Naive thymus-derived CD4-positive, alpha-beta T cell (primary cell): ENCODE data around the gene DNAAF2. TPM values are rescaled to one million over a fixed set of nuclear protein-coding genes. Genes with fewer than 3 reads are reported as not detected.

ENCODE experiments used
- ATAC-seq: fragments of 150-1000 bp; cut with Tn5 transposase; 2 replicates; pipeline ENCODE4 v1.10.0; 2021; ENCODE audit warnings: mild to moderate bottlenecking, moderate library complexity
- CTCF ChIA-PET: fragments of 350-600 bp; sonication (Branson Sonifier 250); formaldehyde crosslinking; loops from one replicate; lab custom pipeline; 2021; ENCODE audit warnings: antibody characterized with exemption; lab: Charles Lee
- POLR2A ChIA-PET: fragments of 350-600 bp; sonication (Branson Sonifier 250); formaldehyde crosslinking; loops from one replicate; lab custom pipeline; 2021; ENCODE audit warnings: antibody characterized with exemption, inconsistent platforms; lab: Charles Lee
- DNase-seq, 9 donors: peaks; one replicate each; pipeline versions ENCODE4 v3.0.0 to v3.0.0-alpha.2; 2020 to 2022; ENCODE audit warnings: mixed read lengths in 1 of 9
- H3K27ac ChIP-seq: one replicate; pipeline ENCODE4 v1.7.0; 2013; ENCODE audit warnings: mild to moderate bottlenecking, low read depth, low read length, moderate library complexity
- H3K27me3 ChIP-seq, 2 donors: one replicate each; pipeline ENCODE4 v1.7.0; 2013; ENCODE audit warnings: low read length in 2 of 2, mild to moderate bottlenecking in 2 of 2, moderate library complexity in 2 of 2; ENCODE audit not compliant: control insufficient read depth in 2 of 2, insufficient read depth in 2 of 2
- H3K36me3 ChIP-seq, 3 experiments: 1 replicate in 2 of 3; 2 replicates in 1 of 3; pipeline ENCODE4 v1.7.0; 2013; ENCODE audit warnings: low read length in 3 of 3, mild to moderate bottlenecking in 3 of 3, moderate library complexity in 1 of 3; ENCODE audit not compliant: insufficient read depth in 3 of 3, control insufficient read depth in 2 of 3
- H3K4me1 ChIP-seq, 2 donors: one replicate each; pipeline ENCODE4 v1.7.0; 2013; ENCODE audit warnings: low read length in 2 of 2, mild to moderate bottlenecking in 2 of 2, moderate library complexity in 1 of 2; ENCODE audit not compliant: control insufficient read depth in 2 of 2, insufficient read depth in 2 of 2
- H3K4me3 ChIP-seq: 2 replicates; pipeline ENCODE4 v1.7.0; 2013; ENCODE audit warnings: mild to moderate bottlenecking, low read length
- H3K9me3 ChIP-seq, 3 experiments: 1 replicate in 2 of 3; 2 replicates in 1 of 3; pipeline ENCODE4 v1.7.0; 2013; ENCODE audit warnings: low read length in 3 of 3; ENCODE audit not compliant: control insufficient read depth in 2 of 3
- H3K27ac Mint-ChIP-seq, 9 donors: one replicate each; pipeline ENCODE4 v1.8.0; 2020 to 2022; ENCODE audit warnings: mixed read lengths in 9 of 9, mild to moderate bottlenecking in 8 of 9, moderate library complexity in 5 of 9, inconsistent platforms in 2 of 9
- H3K27me3 Mint-ChIP-seq, 5 donors: one replicate each; pipeline ENCODE4 v1.8.0; 2021 to 2022; ENCODE audit warnings: mixed read lengths in 5 of 5, mild to moderate bottlenecking in 1 of 5
- H3K36me3 Mint-ChIP-seq, 5 donors: one replicate each; pipeline ENCODE4 v1.8.0; 2020 to 2022; ENCODE audit warnings: mixed read lengths in 5 of 5, mild to moderate bottlenecking in 3 of 5, inconsistent platforms in 1 of 5
- H3K4me1 Mint-ChIP-seq, 7 donors: one replicate each; pipeline ENCODE4 v1.8.0; 2020 to 2022; ENCODE audit warnings: mixed read lengths in 7 of 7, mild to moderate bottlenecking in 3 of 7, inconsistent platforms in 1 of 7
- H3K4me3 Mint-ChIP-seq, 10 donors: one replicate each; pipeline ENCODE4 v1.8.0; 2020 to 2022; ENCODE audit warnings: mild to moderate bottlenecking in 10 of 10, mixed read lengths in 10 of 10, moderate library complexity in 6 of 10, inconsistent platforms in 2 of 10
- H3K9me3 Mint-ChIP-seq, 11 donors: one replicate each; pipeline ENCODE4 v1.8.0; 2020 to 2022; ENCODE audit warnings: mixed read lengths in 11 of 11, mild to moderate bottlenecking in 4 of 11, inconsistent platforms in 1 of 11, moderate library complexity in 1 of 11
- intact Hi-C, 2 donors: fragments of 100-400 bp; cut with micrococcal nuclease; formaldehyde crosslinking; loops; one replicate each; pipeline ENCODE4 v1.15.1; 2023
- polyA plus RNA-seq, 2 donors: library from polyadenylated mRNA; unstranded; fragments of 300-500 nt; fragmentation: Illumina TruSeq; gene quantifications; one replicate each; pipeline ENCODE4 v1.2.3, GENCODE V29; 2021
- total RNA-seq, 6 experiments: library from RNA in 5 of 6; stranded (reverse) in 5 of 6; gene quantifications; 1 replicate in 5 of 6; 2 replicates in 1 of 6; pipeline ENCODE4 v1.2.3 and lab custom pipeline; 2021 to 2026

The DNAAF2 gene, protein sequence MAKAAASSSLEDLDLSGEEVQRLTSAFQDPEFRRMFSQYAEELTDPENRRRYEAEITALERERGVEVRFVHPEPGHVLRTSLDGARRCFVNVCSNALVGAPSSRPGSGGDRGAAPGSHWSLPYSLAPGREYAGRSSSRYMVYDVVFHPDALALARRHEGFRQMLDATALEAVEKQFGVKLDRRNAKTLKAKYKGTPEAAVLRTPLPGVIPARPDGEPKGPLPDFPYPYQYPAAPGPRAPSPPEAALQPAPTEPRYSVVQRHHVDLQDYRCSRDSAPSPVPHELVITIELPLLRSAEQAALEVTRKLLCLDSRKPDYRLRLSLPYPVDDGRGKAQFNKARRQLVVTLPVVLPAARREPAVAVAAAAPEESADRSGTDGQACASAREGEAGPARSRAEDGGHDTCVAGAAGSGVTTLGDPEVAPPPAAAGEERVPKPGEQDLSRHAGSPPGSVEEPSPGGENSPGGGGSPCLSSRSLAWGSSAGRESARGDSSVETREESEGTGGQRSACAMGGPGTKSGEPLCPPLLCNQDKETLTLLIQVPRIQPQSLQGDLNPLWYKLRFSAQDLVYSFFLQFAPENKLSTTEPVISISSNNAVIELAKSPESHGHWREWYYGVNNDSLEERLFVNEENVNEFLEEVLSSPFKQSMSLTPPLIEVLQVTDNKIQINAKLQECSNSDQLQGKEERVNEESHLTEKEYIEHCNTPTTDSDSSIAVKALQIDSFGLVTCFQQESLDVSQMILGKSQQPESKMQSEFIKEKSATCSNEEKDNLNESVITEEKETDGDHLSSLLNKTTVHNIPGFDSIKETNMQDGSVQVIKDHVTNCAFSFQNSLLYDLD
- 10 to 100 TPM in 2 of 5 experiments, 1 to 10 TPM in 3; 7.1 to 15.8 (median 9.0) TPM for total RNA-seq
- 10 to 100 TPM; 10.1 to 15.7 TPM for polyA plus RNA-seq
- total RNA-seq (lab: John Stamatoyannopoulos, UW): 57.6 reads per million, percentile 74 among the genes with 10 or more reads in this experiment

DNA sequence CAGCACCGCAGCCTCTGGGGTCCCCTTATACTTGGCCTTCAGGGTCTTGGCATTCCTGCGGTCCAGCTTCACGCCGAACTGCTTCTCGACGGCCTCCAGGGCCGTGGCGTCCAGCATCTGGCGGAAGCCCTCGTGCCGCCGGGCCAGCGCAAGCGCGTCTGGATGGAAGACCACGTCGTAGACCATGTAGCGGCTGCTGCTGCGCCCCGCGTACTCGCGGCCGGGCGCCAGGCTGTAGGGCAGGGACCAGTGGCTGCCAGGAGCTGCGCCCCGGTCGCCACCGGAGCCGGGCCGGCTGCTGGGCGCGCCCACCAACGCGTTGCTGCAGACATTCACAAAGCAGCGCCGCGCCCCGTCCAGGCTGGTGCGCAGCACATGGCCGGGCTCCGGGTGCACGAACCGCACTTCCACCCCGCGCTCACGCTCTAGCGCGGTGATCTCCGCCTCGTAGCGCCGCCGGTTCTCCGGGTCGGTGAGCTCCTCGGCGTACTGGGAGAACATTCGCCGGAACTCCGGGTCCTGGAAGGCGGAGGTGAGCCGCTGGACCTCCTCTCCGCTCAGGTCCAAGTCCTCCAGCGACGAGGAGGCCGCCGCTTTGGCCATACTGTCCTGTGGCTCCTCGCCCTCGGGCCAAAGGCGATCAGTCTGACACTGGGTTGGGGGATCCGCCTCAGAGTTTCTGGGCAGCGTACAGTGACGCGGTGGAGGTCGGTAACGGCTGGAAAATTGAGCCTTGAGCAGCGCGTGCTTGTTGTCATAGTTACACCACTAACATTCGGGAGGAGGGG lies at the start of gene DNAAF2:
TSS of gene DNAAF2 (minus strand) at position 698 of the 788 bp plus-strand sequence. CDS start at position 603, 95 bp downstream.
- intact Hi-C loops: loop anchor here (1.0 to 10.0 kb wide), 19 partner anchors 14 to 898 kb away; partner anchors contain the start of genes KLHDC2 (in 2 of the 2), LRR1 (in 2 of the 2), MGAT2 (in 2 of the 2) and POLE2 (in 2 of the 2)
- Mint-ChIP-seq H3K4me3 (peak within 1 kb of the TSS; percentile 81 to 100 (median 96)), H3K27me3 (no peaks in the 10 kb centered on the region), H3K4me1 (peaks cover 40 to 73% (median 54%) of the 10 kb centered on the region in 7 donors), H3K27ac (peak within 1 kb of the TSS; percentile 90 to 99 (median 97)), H3K9me3 (peaks cover 0 to 2% (median 0%) of the 10 kb centered on the region in 11 donors), H3K36me3 (peaks cover 4 to 19% (median 11%) of the 10 kb centered on the region in 5 donors)
- H3K27ac ChIP-seq: peak within 1 kb of the TSS; percentile 96
- ChIA-PET CTCF (interaction anchor here (0.9 to 4.9 kb wide), 15 partner anchors 9 to 227 kb away, joined by 3 to 37 read pairs (median 4); partner anchors contain the start of genes KLHDC2, MGAT2, NEMF and POLE2), POLR2A (interaction anchor here (0.6 to 8.5 kb wide), 26 partner anchors 11 to 729 kb away, joined by 3 to 226 read pairs (median 4); partner anchors contain the start of genes KLHDC2, LRR1, MGAT2 and NEMF)
- ATAC-seq: peak; percentile 55
- DNase-seq: peak in 8 of 9 donors; percentile 55 to 83 (median 76)
- peaks cover 0 to 11% (median 0%) of the 10 kb centered on the region in 3 experiments for H3K36me3 ChIP-seq
- H3K4me3 ChIP-seq: peak within 1 kb of the TSS; percentile 99
- no peaks in the 10 kb centered on the region for H3K27me3 ChIP-seq
- H3K9me3 ChIP-seq: no peaks in the 10 kb centered on the region
- peaks cover 19 to 29% of the 10 kb centered on the region in 2 donors for H3K4me1 ChIP-seq

DNA sequence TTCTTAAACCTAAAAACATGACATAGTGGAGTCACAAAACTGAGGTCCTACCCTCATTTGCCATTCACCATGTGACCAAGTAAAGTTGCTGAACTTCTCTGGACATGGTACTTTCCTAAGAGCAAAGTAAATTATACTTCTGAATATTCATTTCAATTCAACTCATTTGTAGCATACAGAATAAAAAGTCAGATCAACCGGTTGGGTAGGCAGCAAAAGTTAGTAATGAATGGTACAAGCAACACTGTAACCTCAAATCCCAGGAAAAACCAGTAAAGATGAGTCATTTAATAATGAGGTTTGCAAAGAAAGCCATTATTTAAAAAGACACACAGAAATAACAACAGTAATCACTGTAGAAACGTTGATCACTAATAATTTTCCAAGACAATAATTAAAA lies 44.2 kb upstream of the DNAAF2 start:
- Mint-ChIP-seq H3K36me3 (peaks cover 0 to 25% (median 8%) of the 10 kb centered on the region in 5 donors), H3K4me1 (peaks cover 0 to 18% (median 0%) of the 10 kb centered on the region in 7 donors), H3K9me3 (no peaks in the 10 kb centered on the region), H3K4me3 (no peak overlapping the region), H3K27me3 (no peaks in the 10 kb centered on the region), H3K27ac (peak overlapping the region in 1 of 9 donors; percentile 46)
- ChIA-PET POLR2A (no interaction called here), CTCF (no interaction called here)
- no peaks in the 10 kb centered on the region for H3K9me3 ChIP-seq
- intact Hi-C loops: no loop called here
- DNase-seq (no peak), ATAC-seq (no peak)
- no peaks in the 10 kb centered on the region for H3K27me3 ChIP-seq
- H3K36me3 ChIP-seq: no peaks in the 10 kb centered on the region
- H3K4me3 ChIP-seq: no peak overlapping the region
- H3K4me1 ChIP-seq: no peaks in the 10 kb centered on the region
- H3K27ac ChIP-seq: no peak overlapping the region

DNA sequence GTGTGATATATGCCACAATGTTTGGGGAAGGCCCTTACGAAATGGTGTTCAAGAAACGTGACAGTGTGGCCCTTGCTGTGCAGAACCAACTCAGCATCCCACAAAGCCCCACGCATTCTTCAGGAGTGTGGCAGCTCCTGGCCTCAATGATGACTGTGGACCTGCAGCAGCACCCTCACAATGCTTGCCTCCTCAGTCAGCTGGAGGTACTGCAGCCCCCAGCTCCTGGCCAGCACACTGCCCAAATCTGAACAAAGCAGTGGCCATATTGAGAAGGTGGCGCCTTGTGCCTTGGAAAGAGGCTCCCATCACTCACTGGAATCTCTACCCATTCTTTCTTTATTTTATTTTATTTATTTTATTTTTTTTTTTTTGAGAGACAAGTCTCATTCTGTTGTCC lies 42.6 kb upstream of the DNAAF2 start:
- CTCF ChIA-PET: no interaction called here
- Mint-ChIP-seq H3K4me1 (peaks cover 0 to 12% (median 0%) of the 10 kb centered on the region in 7 donors), H3K4me3 (no peak overlapping the region), H3K27me3 (no peaks in the 10 kb centered on the region), H3K27ac (no peak overlapping the region), H3K9me3 (no peaks in the 10 kb centered on the region), H3K36me3 (peaks cover 0 to 30% (median 13%) of the 10 kb centered on the region in 5 donors)
- POLR2A ChIA-PET: no interaction called here
- H3K36me3 ChIP-seq: no peaks in the 10 kb centered on the region
- H3K9me3 ChIP-seq: no peaks in the 10 kb centered on the region
- intact Hi-C loops: no loop called here
- no peak overlapping the region for H3K27ac ChIP-seq
- no peaks in the 10 kb centered on the region for H3K4me1 ChIP-seq
- ATAC-seq (peak; percentile 38), DNase-seq (no peak)
- no peaks in the 10 kb centered on the region for H3K27me3 ChIP-seq
- no peak overlapping the region for H3K4me3 ChIP-seq

DNA sequence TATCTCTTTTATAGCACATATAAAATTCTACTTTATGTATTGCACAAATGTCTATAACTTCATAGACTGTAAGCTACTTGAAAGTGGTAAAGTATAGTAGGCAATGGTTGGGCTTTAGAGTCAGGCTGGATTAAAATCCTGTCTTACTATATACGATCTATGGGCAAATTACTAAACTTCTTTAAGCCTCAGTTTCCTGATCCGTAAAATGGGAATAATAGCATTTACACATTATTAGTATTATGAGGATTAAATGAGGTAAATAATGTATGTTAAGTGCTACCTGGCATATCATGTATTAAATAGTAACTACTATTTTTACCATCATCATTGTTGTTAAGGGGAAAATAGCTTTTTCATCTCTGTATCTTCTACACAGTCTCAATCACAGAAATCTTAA lies 38.5 kb upstream of the DNAAF2 start:
- Histone ChIP-seq H3K36me3 (no peaks in the 10 kb centered on the region), H3K27me3 (no peaks in the 10 kb centered on the region), H3K9me3 (no peaks in the 10 kb centered on the region), H3K27ac (no peak overlapping the region), H3K4me3 (no peak overlapping the region), H3K4me1 (no peaks in the 10 kb centered on the region)
- H3K27ac Mint-ChIP-seq: no peak overlapping the region
- ChIA-PET POLR2A (interaction anchor here (0.7 kb wide), 1 partner anchor 12 kb away, joined by 3 read pairs; no protein-coding TSS in a partner anchor), CTCF (no interaction called here)
- peaks cover 0 to 3% (median 0%) of the 10 kb centered on the region in 7 donors for H3K4me1 Mint-ChIP-seq
- no peak overlapping the region for H3K4me3 Mint-ChIP-seq
- intact Hi-C loops: no loop called here
- ATAC-seq (no peak), DNase-seq (no peak)
- H3K27me3 Mint-ChIP-seq: no peaks in the 10 kb centered on the region
- peaks cover 0 to 29% (median 11%) of the 10 kb centered on the region in 5 donors for H3K36me3 Mint-ChIP-seq
- no peaks in the 10 kb centered on the region for H3K9me3 Mint-ChIP-seq

DNA sequence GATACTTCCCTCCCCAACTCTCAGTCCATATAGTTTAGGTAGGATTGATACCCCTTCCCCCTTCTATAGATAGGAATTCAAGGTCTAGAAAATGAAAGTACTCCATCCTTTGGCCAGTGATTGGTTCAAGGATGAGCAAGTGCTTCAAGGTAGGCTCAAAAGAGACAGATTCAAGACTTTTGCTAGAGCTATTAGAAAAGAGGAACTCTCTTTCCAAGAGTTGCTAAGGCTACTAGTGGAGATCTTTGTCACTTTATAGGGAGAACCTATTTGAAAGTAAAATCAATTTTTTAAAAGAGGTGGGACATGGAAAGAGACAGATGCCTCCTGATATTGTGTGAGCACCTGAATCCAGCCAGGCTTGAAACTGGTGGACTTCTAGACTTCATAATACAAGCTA lies 35.4 kb upstream of the DNAAF2 start:
- intact Hi-C loops: no loop called here
- Mint-ChIP-seq H3K27ac (no peak overlapping the region), H3K4me3 (no peak overlapping the region), H3K4me1 (peaks cover 0 to 5% (median 0%) of the 10 kb centered on the region in 7 donors), H3K36me3 (peaks cover 0 to 22% (median 11%) of the 10 kb centered on the region in 5 donors), H3K27me3 (no peaks in the 10 kb centered on the region), H3K9me3 (no peaks in the 10 kb centered on the region)
- Histone ChIP-seq H3K9me3 (no peaks in the 10 kb centered on the region), H3K4me1 (no peaks in the 10 kb centered on the region), H3K4me3 (no peak overlapping the region), H3K27me3 (no peaks in the 10 kb centered on the region), H3K36me3 (no peaks in the 10 kb centered on the region), H3K27ac (no peak overlapping the region)
- CTCF ChIA-PET: no interaction called here
- ATAC-seq (no peak), DNase-seq (no peak)
- POLR2A ChIA-PET: interaction anchor here (0.6 kb wide), 1 partner anchor 23 kb away, joined by 3 read pairs; the partner anchor contains the start of gene KLHDC1
